NCI-H1048 (cell line): ENCODE data around the gene TIMM10B.
"Not testable (repeated sequence)": the region's sequence is repeated elsewhere in the genome, so short reads cannot be mapped to it uniquely, and the experiment has no call there.

Experiments used
- DNase-seq: peaks from one replicate; lab custom pipeline; 2025; lab: John Stamatoyannopoulos, UW

TIMM10B gene

GRCh38 chr11:6505577-6506240 lies 24.4 kb downstream of the TIMM10B start:
- no peak for DNase-seq

- DNase-seq = no peak
Observed at GRCh38 chr11:6516865-6517264, 35.6 kb downstream of the TIMM10B start.

GRCh38 chr11:6520265-6520664 lies 39.0 kb downstream of the TIMM10B start:
- no peak for DNase-seq

DNA sequence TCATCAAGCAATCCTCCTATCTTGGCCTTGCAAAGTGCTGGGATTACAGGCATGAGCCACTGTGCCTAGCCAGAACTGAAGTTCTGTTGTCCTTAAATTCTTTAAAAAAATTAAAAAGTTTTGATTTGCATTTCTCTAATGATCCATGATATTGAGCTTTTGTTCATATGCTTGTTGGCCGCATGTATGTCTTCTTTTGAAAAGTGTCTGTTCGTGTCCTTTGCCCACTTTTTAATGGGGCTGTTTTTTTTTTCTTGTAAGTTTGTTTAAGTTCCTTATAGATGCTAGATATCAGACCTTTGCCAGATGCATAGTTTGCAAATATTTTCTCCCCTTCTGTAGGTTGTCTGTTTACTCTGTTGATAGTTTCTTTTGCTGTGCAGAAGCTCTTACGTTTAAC lies 40.6 kb downstream of the TIMM10B start:
- not testable (repeated sequence) for DNase-seq

DNA sequence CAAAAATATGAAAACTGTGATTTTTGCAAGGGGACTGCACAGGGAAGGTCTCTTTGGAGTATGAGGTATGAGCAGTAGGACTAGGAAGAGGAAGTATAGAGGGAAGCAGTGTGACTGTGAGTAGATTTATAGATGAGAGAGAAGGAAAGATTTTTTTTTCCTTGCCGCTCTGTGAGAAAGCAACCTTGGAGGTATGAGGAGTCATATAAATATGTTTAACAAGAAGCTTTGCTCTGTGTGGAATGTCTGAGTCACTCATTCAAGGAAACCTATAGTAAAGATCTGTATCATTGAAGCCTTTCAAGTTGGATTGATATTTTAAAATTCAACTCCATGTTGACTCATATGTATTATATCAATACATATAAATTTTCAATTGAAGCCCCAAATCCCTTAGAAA lies 42.0 kb downstream of the TIMM10B start:
- no peak for DNase-seq

DNA sequence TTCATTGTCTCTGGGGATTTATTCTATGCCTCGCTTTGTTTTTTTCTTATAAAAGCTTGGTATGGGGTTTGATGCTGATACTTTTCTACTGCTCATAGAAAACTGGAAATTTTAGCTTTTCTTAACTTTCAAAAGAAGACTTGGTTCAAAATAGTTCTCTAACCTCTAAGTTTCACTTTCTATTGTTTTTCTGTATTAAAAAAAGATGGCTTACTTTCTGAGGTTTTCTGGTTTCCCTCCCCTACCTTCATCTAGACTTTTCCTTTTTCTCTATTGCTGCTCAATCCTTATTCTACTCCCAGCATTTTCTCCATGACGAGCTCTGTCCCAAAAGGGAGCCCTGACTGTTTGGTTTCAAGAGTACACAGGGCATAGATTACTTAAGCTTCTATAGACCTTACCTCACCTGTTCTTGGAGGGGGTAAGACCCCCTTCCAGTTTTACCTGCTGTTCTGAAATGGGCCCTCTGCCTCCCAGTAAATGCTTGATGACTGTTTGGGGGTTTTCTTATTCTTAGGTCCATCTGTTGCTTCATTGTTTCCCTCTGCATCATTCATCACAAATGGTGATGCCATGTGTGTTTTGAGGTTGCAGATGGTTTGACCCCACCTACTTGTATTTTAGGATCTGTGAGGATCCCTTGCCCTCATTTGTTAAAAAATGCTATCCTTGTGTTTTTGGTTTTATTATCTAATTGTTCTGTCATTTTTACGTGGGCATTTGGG lies 45.3 kb downstream of the TIMM10B start:
- no peak for DNase-seq

GRCh38 chr11:6529266-6529665 lies 48.0 kb downstream of the TIMM10B start:
- DNase-seq = no peak

DNA sequence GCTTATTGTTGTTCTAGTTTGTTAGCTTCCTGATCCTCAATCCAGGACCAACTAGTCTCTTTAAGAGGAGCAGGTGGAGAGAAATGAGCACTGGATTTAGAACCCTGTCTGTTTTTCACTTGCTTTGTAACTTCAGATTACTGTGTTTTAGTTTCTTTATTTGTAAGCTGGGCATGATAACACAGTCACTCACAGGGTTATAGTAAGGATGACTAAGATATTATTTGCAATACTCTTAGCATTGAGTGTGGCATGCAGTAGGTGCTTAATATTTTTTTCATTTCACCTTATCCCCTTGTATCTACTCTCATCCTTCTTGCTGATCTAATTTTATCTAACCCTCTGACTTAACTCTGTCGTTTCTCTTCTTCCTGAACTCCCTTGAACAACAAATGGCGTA lies 49.5 kb downstream of the TIMM10B start:
- no peak for DNase-seq

- no peak for DNase-seq
Observed at GRCh38 chr11:6531267-6531752, 50.0 kb downstream of the TIMM10B start.
